ENCODE data around the gene ABCD4.

DNA sequence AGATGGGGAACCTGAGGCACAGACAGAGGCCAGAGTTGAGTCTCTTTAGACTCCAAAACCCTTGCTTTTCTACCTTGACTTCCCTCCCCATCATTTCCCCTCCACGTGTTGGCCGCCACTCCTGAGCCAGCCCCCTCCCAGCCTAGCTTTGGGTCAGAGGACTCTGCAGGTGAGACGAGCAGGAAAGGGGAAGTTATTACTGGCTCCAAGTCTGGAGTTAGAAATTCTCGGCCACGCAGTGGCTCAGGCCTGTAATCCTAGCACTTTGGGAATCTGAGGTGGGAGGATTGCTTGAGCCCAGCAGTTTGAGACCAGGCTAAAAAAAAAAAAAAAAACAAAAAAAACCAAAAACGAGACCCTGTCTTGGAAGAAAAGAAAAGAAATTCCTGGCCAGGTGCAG lies 54.7 kb downstream of the ABCD4 start:
- TF ChIP-seq, protein P1, sequence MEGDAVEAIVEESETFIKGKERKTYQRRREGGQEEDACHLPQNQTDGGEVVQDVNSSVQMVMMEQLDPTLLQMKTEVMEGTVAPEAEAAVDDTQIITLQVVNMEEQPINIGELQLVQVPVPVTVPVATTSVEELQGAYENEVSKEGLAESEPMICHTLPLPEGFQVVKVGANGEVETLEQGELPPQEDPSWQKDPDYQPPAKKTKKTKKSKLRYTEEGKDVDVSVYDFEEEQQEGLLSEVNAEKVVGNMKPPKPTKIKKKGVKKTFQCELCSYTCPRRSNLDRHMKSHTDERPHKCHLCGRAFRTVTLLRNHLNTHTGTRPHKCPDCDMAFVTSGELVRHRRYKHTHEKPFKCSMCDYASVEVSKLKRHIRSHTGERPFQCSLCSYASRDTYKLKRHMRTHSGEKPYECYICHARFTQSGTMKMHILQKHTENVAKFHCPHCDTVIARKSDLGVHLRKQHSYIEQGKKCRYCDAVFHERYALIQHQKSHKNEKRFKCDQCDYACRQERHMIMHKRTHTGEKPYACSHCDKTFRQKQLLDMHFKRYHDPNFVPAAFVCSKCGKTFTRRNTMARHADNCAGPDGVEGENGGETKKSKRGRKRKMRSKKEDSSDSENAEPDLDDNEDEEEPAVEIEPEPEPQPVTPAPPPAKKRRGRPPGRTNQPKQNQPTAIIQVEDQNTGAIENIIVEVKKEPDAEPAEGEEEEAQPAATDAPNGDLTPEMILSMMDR (IDR thresholded peaks at IDR 0.05; ENCODE audit: extremely low read depth in 1 of 2, insufficient read depth in 1 of 2, low read depth in 1 of 2, low read length in 2 of 2), result no peak
- TF ChIP-seq, protein P2, sequence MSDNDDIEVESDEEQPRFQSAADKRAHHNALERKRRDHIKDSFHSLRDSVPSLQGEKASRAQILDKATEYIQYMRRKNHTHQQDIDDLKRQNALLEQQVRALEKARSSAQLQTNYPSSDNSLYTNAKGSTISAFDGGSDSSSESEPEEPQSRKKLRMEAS (IDR thresholded peaks at IDR 0.05; ENCODE audit: insufficient read depth, insufficient read length), result no peak
- no peak for TF ChIP-seq POLR2AphosphoS5 (IDR thresholded peaks at IDR 0.05; ENCODE audit: insufficient read depth, low read depth, low read length)
- no peak for TF ChIP-seq POLR2A (IDR thresholded peaks at IDR 0.05; ENCODE audit: low read depth, low read length)
- TF ChIP-seq EZH2 (IDR thresholded peaks at IDR 0.05; ENCODE audit: borderline replicate concordance, low read depth, low read length, severe bottlenecking), result no peak
- no peak for TF ChIP-seq JUN (IDR thresholded peaks at IDR 0.05; ENCODE audit: borderline replicate concordance, insufficient read depth, insufficient read length, low read depth)
- no peak for TF ChIP-seq FOS (IDR thresholded peaks at IDR 0.05; ENCODE audit: borderline replicate concordance, insufficient read depth, low read length)
- TF ChIP-seq MYC (IDR thresholded peaks at IDR 0.05; ENCODE audit: low read depth, low read length), result no peak
- no peak for TF ChIP-seq GATA2 (IDR thresholded peaks at IDR 0.05; ENCODE audit: insufficient read depth, insufficient read length, low read depth, low read length)
